Smooth muscle cell (in vitro differentiated cells): ENCODE measurements around the gene HILPDA. TPM values are rescaled to one million over a fixed set of nuclear protein-coding genes. Genes with fewer than 3 reads are reported as not detected.
"Not testable (repeated sequence)": the region's sequence is repeated elsewhere in the genome, so short reads cannot be mapped to it uniquely, and the experiment has no call there.

Experiments
- DNase-seq: peaks from one replicate; lab custom pipeline; 2025; ENCODE audit not compliant: unreplicated experiment; lab: John Stamatoyannopoulos, UW
- H2AFZ ChIP-seq: fragments of 200-600 bp; sonication (generic); 2 replicates; pipeline ENCODE4 v1.6.0; 2016; ENCODE audit warnings: antibody characterized with exemption, low read depth, mild to moderate bottlenecking
- H3F3A ChIP-seq: fragments of 200-600 bp; sonication (generic); 2 replicates; pipeline ENCODE4 v1.6.0; 2017; ENCODE audit warnings: antibody characterized with exemption, low read depth
- H3K27ac ChIP-seq: fragments of 200-600 bp; sonication (generic); 2 replicates; pipeline ENCODE4 v1.5.1; 2016; ENCODE audit warnings: low read depth, mild to moderate bottlenecking
- H3K27me3 ChIP-seq: fragments of 200-600 bp; sonication (generic); 2 replicates; pipeline ENCODE4 v1.6.1; 2016; ENCODE audit warnings: low read depth, mild to moderate bottlenecking
- H3K36me3 ChIP-seq: fragments of 200-600 bp; sonication (generic); 2 replicates; pipeline ENCODE4 v1.5.1; 2016; ENCODE audit warnings: low read depth
- H3K4me1 ChIP-seq: fragments of 200-600 bp; sonication (generic); 2 replicates; pipeline ENCODE4 v1.5.1; 2016; ENCODE audit warnings: low read depth
- H3K4me2 ChIP-seq: fragments of 200-600 bp; sonication (generic); 2 replicates; pipeline ENCODE4 v1.6.0; 2016; ENCODE audit warnings: mild to moderate bottlenecking
- H3K4me3 ChIP-seq: fragments of 200-600 bp; sonication (generic); 2 replicates; pipeline ENCODE4 v1.5.1; 2016; ENCODE audit warnings: mild to moderate bottlenecking
- H3K79me2 ChIP-seq: fragments of 200-600 bp; sonication (generic); 2 replicates; pipeline ENCODE4 v1.6.0; 2016; ENCODE audit warnings: low read depth, mild to moderate bottlenecking
- H3K9ac ChIP-seq: fragments of 200-600 bp; sonication (generic); 2 replicates; pipeline ENCODE4 v1.6.0; 2016; ENCODE audit warnings: low read depth
- H3K9me3 ChIP-seq: fragments of 200-600 bp; sonication (generic); replicated peaks from 2 replicates; pipeline ENCODE4 v1.5.1; 2016; ENCODE audit warnings: low read depth
- H4K20me1 ChIP-seq: fragments of 200-600 bp; sonication (generic); 2 replicates; pipeline ENCODE4 v1.6.0; 2016; ENCODE audit warnings: low read depth
- WGBS: methylation state at CpG from one replicate; pipeline ENCODE4 v1.1.7; 2016; ENCODE audit warnings: low lambda C conversion rate; 5-methylcytosine and 5-hydroxymethylcytosine counted together
- polyA plus RNA-seq: library from polyadenylated mRNA; unstranded; fragments of >200 nt; fragmentation: Nextera tagmentation; extraction: Ambion mirVana; gene quantifications from 2 replicates; pipeline ENCODE4 v1.2.1, GENCODE V29; 2016
- total RNA-seq: library from RNA; depleted of rRNA; stranded (reverse); fragments of >200 nt; gene quantifications from 2 replicates; pipeline ENCODE4 v1.2.3, GENCODE V29; 2014
- TF ChIP-seq, protein P1 (sequence below): fragments of 200-600 bp; sonication (generic); IDR thresholded peaks from 2 replicates; pipeline ENCODE4 v1.5.1; 2017; ENCODE audit warnings: borderline replicate concordance, mild to moderate bottlenecking, antibody characterized with exemption; ENCODE audit not compliant: insufficient read depth, poor library complexity, severe bottlenecking

HILPDA gene
- total and polyA plus RNA-seq, 2 experiments from 2014 or later = 37.5 to 90.2 TPM

DNA sequence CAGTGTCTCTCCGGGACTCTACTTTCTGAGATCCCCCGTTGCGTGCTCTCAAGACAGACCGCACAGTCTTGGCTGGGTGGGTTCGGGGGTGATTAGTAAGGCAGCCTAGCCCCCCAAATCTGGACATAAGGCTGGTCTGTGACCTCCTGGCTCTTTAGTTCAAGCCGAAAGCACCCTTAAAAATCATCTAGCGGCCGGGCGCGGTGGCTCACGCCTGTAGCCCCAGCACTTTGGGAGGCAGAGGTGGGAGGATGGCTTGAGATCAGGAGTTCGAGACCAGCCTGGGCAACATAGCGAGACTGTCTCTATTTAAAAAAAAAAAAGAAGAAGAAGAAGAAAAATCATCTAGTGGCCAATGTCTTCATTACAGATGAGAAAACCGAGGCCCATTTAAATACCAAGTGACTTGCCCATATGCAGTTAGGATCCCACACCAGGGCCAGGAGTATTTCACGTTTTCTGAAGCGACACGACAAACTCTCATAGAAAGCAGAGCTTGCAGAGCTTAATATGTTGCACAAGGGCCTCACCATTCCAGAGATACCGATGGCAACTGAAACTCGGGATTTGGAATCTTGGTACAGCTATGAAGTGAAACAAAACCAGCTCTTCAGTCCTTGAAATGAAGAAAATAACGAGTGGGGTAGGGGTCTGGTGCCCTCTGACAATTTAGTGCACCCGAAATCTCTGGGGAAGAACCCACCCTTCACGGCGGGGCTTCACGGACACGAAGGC is 703 bp upstream of the HILPDA start:
- Histone ChIP-seq H3K4me1 (peaks cover 49% of the 10 kb centered on the region), H3K27ac (peak overlapping the region; percentile 97), H3K9me3 (no peaks in the 10 kb centered on the region), H3K27me3 (no peaks in the 10 kb centered on the region), H3F3A (peaks cover 11% of the 10 kb centered on the region), H3K36me3 (no peaks in the 10 kb centered on the region), H4K20me1 (peaks cover 40% of the 10 kb centered on the region), H2AFZ (peak overlapping the region; percentile 81), H3K79me2 (peaks cover 41% of the 10 kb centered on the region), H3K9ac (peak overlapping the region; percentile 72), H3K4me2 (peak overlapping the region; percentile 95), H3K4me3 (peak overlapping the region; percentile 76)
- no peak for DNase-seq
- WGBS = 39% methylated on average over 25 of the region's 25 CpGs
- TF ChIP-seq, protein P1, sequence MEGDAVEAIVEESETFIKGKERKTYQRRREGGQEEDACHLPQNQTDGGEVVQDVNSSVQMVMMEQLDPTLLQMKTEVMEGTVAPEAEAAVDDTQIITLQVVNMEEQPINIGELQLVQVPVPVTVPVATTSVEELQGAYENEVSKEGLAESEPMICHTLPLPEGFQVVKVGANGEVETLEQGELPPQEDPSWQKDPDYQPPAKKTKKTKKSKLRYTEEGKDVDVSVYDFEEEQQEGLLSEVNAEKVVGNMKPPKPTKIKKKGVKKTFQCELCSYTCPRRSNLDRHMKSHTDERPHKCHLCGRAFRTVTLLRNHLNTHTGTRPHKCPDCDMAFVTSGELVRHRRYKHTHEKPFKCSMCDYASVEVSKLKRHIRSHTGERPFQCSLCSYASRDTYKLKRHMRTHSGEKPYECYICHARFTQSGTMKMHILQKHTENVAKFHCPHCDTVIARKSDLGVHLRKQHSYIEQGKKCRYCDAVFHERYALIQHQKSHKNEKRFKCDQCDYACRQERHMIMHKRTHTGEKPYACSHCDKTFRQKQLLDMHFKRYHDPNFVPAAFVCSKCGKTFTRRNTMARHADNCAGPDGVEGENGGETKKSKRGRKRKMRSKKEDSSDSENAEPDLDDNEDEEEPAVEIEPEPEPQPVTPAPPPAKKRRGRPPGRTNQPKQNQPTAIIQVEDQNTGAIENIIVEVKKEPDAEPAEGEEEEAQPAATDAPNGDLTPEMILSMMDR = no peak

- Histone ChIP-seq H3K27ac (peak overlapping the region; percentile 97), H3F3A (peaks cover 11% of the 10 kb centered on the region), H3K79me2 (peaks cover 50% of the 10 kb centered on the region), H3K9ac (peak overlapping the region; percentile 72), H3K4me2 (peak overlapping the region; percentile 95), H3K36me3 (no peaks in the 10 kb centered on the region), H3K27me3 (no peaks in the 10 kb centered on the region), H3K4me3 (peak overlapping the region; percentile 76), H2AFZ (peak overlapping the region; percentile 81), H4K20me1 (peaks cover 53% of the 10 kb centered on the region), H3K9me3 (no peaks in the 10 kb centered on the region), H3K4me1 (peaks cover 49% of the 10 kb centered on the region)
- TF ChIP-seq, protein P1 = no peak
- no peak for DNase-seq
- 9% methylated on average over 5 of the region's 5 CpGs for WGBS
These were observed 612 bp downstream of the HILPDA start for GRCh38 chr7:128456255-128456725.

DNA sequence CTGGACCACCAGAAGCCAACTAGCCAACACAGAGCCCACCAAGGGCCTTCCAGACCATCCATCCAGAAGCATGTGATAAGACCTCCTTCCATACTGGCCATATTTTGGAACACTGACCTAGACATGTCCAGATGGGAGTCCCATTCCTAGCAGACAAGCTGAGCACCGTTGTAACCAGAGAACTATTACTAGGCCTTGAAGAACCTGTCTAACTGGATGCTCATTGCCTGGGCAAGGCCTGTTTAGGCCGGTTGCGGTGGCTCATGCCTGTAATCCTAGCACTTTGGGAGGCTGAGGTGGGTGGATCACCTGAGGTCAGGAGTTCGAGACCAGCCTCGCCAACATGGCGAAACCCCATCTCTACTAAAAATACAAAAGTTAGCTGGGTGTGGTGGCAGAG is 1.7 kb downstream of the HILPDA start:
- Histone ChIP-seq H4K20me1 (peaks cover 64% of the 10 kb centered on the region), H3K4me1 (peaks cover 49% of the 10 kb centered on the region), H3K79me2 (peaks cover 57% of the 10 kb centered on the region), H3F3A (peaks cover 11% of the 10 kb centered on the region), H3K4me3 (peak overlapping the region; percentile 76), H3K4me2 (peak overlapping the region; percentile 95)
- not testable (repeated sequence) for H3K9ac ChIP-seq, H3K27me3 ChIP-seq, H3K36me3 ChIP-seq, H2AFZ ChIP-seq, H3K27ac ChIP-seq, H3K9me3 ChIP-seq, DNase-seq
- 76% methylated on average over 6 of the region's 6 CpGs for WGBS

DNA sequence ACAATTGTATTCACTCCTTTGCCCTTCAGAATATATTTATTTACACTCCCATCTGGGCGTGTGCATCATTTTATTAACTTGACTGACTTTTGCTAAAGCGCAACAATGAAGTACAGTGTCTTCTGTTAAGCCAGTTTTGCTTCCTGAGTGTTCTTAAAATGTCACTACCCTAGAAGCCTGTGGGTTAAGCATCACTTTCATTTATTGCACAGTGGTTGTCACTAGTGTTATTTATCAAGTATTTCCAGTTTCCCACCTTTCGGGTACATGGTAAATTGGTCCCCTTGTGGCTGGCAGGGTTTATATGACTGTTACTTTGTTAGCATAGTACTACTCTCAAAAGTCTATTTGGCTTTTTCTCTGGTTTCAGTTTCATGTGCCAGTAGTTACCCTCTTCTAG is 3.3 kb downstream of the HILPDA start:
- WGBS = 85% methylated on average over 3 of the region's 3 CpGs
- TF ChIP-seq, protein P1 = no peak
- Histone ChIP-seq H3K36me3 (no peaks in the 10 kb centered on the region), H3K4me1 (peaks cover 43% of the 10 kb centered on the region), H3K4me3 (no peak overlapping the region), H3K27ac (no peak overlapping the region), H3K9me3 (no peaks in the 10 kb centered on the region), H4K20me1 (peaks cover 76% of the 10 kb centered on the region), H3K79me2 (peaks cover 57% of the 10 kb centered on the region), H3K4me2 (peak overlapping the region; percentile 95), H3F3A (peaks cover 11% of the 10 kb centered on the region), H3K9ac (no peak overlapping the region), H3K27me3 (no peaks in the 10 kb centered on the region), H2AFZ (no peak overlapping the region)
- DNase-seq = no peak
